A673 (cell line): Measurements from ENCODE around the gene PCDHGB5.

Experiments
- CTCF ChIP-seq: fragments of 300-800, 200-600 bp; sonication (generic); conservative IDR thresholded peaks from 2 replicates; pipeline ENCODE4 v1.5.1; 2017; ENCODE audit warnings: low read depth, mild to moderate bottlenecking, antibody characterized with exemption, low read length, moderate library complexity, mixed read lengths
- EZH2 ChIP-seq: fragments of 200-600 bp; sonication (generic); IDR thresholded peaks from 2 replicates; pipeline ENCODE4 v1.6.1; 2017; ENCODE audit warnings: borderline replicate concordance, low read depth, mild to moderate bottlenecking, mixed read lengths, antibody characterized with exemption, low read length; ENCODE audit not compliant: poor library complexity, severe bottlenecking

- TF ChIP-seq CTCF (no peak), EZH2 (no peak)
Measured at GRCh38 chr5:141434006-141434405, 36.3 kb downstream of the PCDHGB5 start.
